PC-9 (cell line): ENCODE data around the gene TIFAB. TPM values are rescaled to one million over a fixed set of nuclear protein-coding genes. Genes with fewer than 3 reads are reported as not detected.

Experiments used
- BruUV-seq: library from RNA; stranded (reverse); fragments of 400-500 nt; replicated peaks from 2 replicates; lab custom pipeline; 2021; lab: Mats Ljungman, UMichigan
- CTCF ChIA-PET: fragments of 300-600 bp; sonication (Branson Sonifier 250); formaldehyde crosslinking; loops from one replicate; lab custom pipeline; 2022; ENCODE audit warnings: antibody characterized with exemption; lab: Charles Lee
- POLR2A ChIA-PET: fragments of 300-600 bp; sonication (Branson Sonifier 250); formaldehyde crosslinking; loops from one replicate; lab custom pipeline; 2022; ENCODE audit warnings: antibody characterized with exemption; ENCODE audit not compliant: unreplicated experiment; lab: Charles Lee
- DNase-seq, 2 experiments: peaks; one replicate each; pipeline versions ENCODE4 v3.0.0 to v3.0.0-alpha.2; 2015 to 2022; ENCODE audit warnings: mixed read lengths in 1 of 2
- H2AFZ ChIP-seq: fragments of 200-600 bp; sonication (generic); 2 replicates; pipeline ENCODE4 v1.8.1; 2017; ENCODE audit warnings: antibody characterized with exemption
- H3F3A ChIP-seq: fragments of 200-600 bp; sonication (generic); 2 replicates; pipeline ENCODE4 v1.8.1; 2017; ENCODE audit warnings: antibody characterized with exemption, mild to moderate bottlenecking, low read depth; ENCODE audit not compliant: insufficient read depth
- H3K27ac ChIP-seq: fragments of 200-600 bp; sonication (generic); 2 replicates; pipeline ENCODE4 v1.6.1; 2016; ENCODE audit warnings: mixed run types
- H3K27me3 ChIP-seq: fragments of 200-600 bp; sonication (generic); 2 replicates; pipeline ENCODE4 v1.6.1; 2016; ENCODE audit warnings: low read depth, mixed run types; ENCODE audit not compliant: insufficient read depth
- H3K36me3 ChIP-seq: fragments of 200-600 bp; sonication (generic); 2 replicates; pipeline ENCODE4 v1.6.1; 2016; ENCODE audit warnings: low read depth, mixed run types
- H3K4me1 ChIP-seq: fragments of 200-600 bp; sonication (generic); replicated peaks from 2 replicates; pipeline ENCODE4 v1.6.1; 2016; ENCODE audit warnings: mixed run types; ENCODE audit not compliant: insufficient read depth
- H3K4me2 ChIP-seq: fragments of 200-600 bp; sonication (generic); 2 replicates; pipeline ENCODE4 v1.6.1; 2017; ENCODE audit warnings: mixed run types
- H3K4me3 ChIP-seq: fragments of 200-600 bp; sonication (generic); 2 replicates; pipeline ENCODE4 v1.6.1; 2016; ENCODE audit warnings: mixed run types
- H3K79me2 ChIP-seq: fragments of 200-600 bp; sonication (generic); 2 replicates; pipeline ENCODE4 v1.6.1; 2017; ENCODE audit warnings: low read depth, mixed run types
- H3K9me2 ChIP-seq: fragments of 200-600 bp; sonication (generic); 2 replicates; pipeline ENCODE4 v1.8.1; 2017; ENCODE audit warnings: mild to moderate bottlenecking; ENCODE audit not compliant: insufficient read depth
- H3K9me3 ChIP-seq: fragments of 200-600 bp; sonication (generic); 2 replicates; pipeline ENCODE4 v1.8.1; 2016; ENCODE audit warnings: low read depth; ENCODE audit not compliant: insufficient read depth
- H4K20me1 ChIP-seq: fragments of 200-600 bp; sonication (generic); 2 replicates; pipeline ENCODE4 v1.8.1; 2017; ENCODE audit not compliant: insufficient read depth
- EZH2 ChIP-seq: fragments of 200-600 bp; sonication (generic); IDR thresholded peaks from 2 replicates; pipeline ENCODE4 v1.8.0; 2017; ENCODE audit warnings: antibody characterized with exemption, low read depth
- intact Hi-C: fragments of 100-400 bp; cut with micrococcal nuclease; formaldehyde crosslinking; loops from one replicate; pipeline ENCODE4 v1.10.0; 2022; ENCODE audit not compliant: unreplicated experiment
- total RNA-seq: library from RNA; stranded (reverse); gene quantifications from 2 replicates; pipeline ENCODE4 v1.2.3, GENCODE V29; 2021
- TF ChIP-seq, protein P1 (sequence below): fragments of 200-600 bp; sonication (generic); conservative IDR thresholded peaks from 2 replicates; pipeline ENCODE4 v1.6.1; 2017; ENCODE audit warnings: mixed run types, antibody characterized with exemption, mild to moderate bottlenecking, moderate library complexity

The TIFAB gene
- total RNA-seq, 1 experiment from 2014 or later, result not detected

DNA sequence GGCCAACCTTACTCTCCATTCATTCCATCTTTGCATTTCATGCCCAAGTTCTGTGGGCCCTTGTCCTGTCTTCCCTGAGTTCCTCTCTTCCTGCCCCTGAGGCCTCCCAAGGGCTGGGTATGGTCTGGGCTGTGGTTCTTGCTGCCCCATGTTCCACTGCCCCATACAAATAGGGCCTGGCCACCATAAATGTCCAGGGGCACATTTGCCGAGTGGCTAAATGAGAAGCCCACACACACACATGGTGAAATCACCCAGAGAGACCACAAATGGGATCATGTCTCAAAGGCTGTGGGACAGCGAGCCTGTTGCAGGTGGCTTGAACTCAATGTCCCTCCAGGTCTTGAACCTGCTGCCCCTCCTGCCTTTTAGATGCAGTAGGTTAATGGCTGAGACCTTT is 1.2 kb downstream of the TIFAB start:
- ChIA-PET CTCF (no interaction called here), POLR2A (no interaction called here)
- H3K4me2 ChIP-seq, result no peak overlapping the region
- no peaks in the 10 kb centered on the region for H3K4me1 ChIP-seq
- H3K9me2 ChIP-seq, result no peaks in the 10 kb centered on the region
- intact Hi-C loops, result no loop called here
- BruUV-seq, result no TSS peak
- H3K36me3 ChIP-seq, result no peaks in the 10 kb centered on the region
- no peaks in the 10 kb centered on the region for H3K9me3 ChIP-seq
- H3K27me3 ChIP-seq, result peaks cover 74% of the 10 kb centered on the region
- H3K27ac ChIP-seq, result no peak overlapping the region
- H3K4me3 ChIP-seq, result no peak overlapping the region
- no peaks in the 10 kb centered on the region for H3F3A ChIP-seq
- H3K79me2 ChIP-seq, result no peaks in the 10 kb centered on the region
- TF ChIP-seq EZH2, result no peak
- TF ChIP-seq, protein P1, sequence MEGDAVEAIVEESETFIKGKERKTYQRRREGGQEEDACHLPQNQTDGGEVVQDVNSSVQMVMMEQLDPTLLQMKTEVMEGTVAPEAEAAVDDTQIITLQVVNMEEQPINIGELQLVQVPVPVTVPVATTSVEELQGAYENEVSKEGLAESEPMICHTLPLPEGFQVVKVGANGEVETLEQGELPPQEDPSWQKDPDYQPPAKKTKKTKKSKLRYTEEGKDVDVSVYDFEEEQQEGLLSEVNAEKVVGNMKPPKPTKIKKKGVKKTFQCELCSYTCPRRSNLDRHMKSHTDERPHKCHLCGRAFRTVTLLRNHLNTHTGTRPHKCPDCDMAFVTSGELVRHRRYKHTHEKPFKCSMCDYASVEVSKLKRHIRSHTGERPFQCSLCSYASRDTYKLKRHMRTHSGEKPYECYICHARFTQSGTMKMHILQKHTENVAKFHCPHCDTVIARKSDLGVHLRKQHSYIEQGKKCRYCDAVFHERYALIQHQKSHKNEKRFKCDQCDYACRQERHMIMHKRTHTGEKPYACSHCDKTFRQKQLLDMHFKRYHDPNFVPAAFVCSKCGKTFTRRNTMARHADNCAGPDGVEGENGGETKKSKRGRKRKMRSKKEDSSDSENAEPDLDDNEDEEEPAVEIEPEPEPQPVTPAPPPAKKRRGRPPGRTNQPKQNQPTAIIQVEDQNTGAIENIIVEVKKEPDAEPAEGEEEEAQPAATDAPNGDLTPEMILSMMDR, result no peak
- DNase-seq, result no peak
- H2AFZ ChIP-seq, result no peak overlapping the region
- H4K20me1 ChIP-seq, result no peaks in the 10 kb centered on the region

DNA sequence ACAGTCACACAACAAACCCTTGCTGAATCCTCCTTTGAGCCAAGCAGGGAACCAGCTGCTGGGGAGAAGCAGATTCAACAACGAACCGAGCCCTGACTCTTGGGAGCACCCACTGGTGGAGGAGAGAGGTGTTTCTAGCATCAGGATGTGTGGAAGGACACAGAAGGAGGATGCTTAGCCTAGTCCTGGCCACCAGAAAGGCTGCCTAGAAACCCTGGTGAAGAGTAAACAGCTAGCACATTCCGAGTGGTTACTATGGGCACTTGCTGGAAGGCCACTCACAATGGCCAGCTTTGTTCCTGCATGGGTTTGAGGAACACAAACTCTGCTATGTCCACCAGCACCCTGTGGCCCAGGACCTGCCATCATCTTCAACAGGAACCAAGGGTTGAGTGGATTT is 1.8 kb downstream of the TIFAB start:
- Histone ChIP-seq H2AFZ (no peak overlapping the region), H3K9me2 (no peaks in the 10 kb centered on the region), H3F3A (no peaks in the 10 kb centered on the region), H3K27me3 (peaks cover 75% of the 10 kb centered on the region), H3K4me3 (no peak overlapping the region), H3K36me3 (no peaks in the 10 kb centered on the region), H3K27ac (no peak overlapping the region), H4K20me1 (no peaks in the 10 kb centered on the region), H3K4me2 (no peak overlapping the region), H3K79me2 (no peaks in the 10 kb centered on the region), H3K4me1 (no peaks in the 10 kb centered on the region), H3K9me3 (no peaks in the 10 kb centered on the region)
- no TSS peak for BruUV-seq
- POLR2A ChIA-PET, result no interaction called here
- TF ChIP-seq, protein P1, result no peak
- no peak for TF ChIP-seq EZH2
- no peak for DNase-seq
- intact Hi-C loops, result no loop called here
- CTCF ChIA-PET, result no interaction called here

DNA sequence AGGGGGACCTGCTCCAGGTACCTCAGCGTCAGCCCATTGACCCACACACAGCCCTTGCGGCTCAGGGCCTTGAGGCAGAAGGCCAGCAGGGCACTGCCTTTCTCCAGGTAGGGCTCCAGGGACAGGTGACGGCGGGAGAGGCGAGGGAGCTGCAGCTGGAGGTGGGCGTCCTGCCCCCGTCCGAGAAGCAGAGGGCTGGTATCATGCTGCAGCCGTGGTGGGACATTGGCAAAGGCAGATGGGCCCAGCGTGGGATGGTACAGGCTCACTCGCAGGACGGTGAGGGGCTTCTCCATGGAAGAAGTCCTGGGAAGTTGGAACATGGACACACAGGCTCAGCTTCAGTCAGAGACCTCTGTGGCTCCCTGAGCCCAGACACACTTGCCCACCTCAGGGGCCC is 2.5 kb downstream of the TIFAB start:
- DNase-seq, result no peak
- H3K4me3 ChIP-seq, result no peak overlapping the region
- H3K4me2 ChIP-seq, result no peak overlapping the region
- no peaks in the 10 kb centered on the region for H3K36me3 ChIP-seq
- H2AFZ ChIP-seq, result no peak overlapping the region
- peaks cover 76% of the 10 kb centered on the region for H3K27me3 ChIP-seq
- TF ChIP-seq, protein P1, result no peak
- TF ChIP-seq EZH2, result no peak
- no peaks in the 10 kb centered on the region for H3K4me1 ChIP-seq
- intact Hi-C loops, result no loop called here
- POLR2A ChIA-PET, result no interaction called here
- H3F3A ChIP-seq, result no peaks in the 10 kb centered on the region
- BruUV-seq, result no TSS peak
- H3K9me3 ChIP-seq, result no peaks in the 10 kb centered on the region
- CTCF ChIA-PET, result no interaction called here
- no peaks in the 10 kb centered on the region for H3K79me2 ChIP-seq
- H3K27ac ChIP-seq, result no peak overlapping the region
- H3K9me2 ChIP-seq, result no peaks in the 10 kb centered on the region
- H4K20me1 ChIP-seq, result no peaks in the 10 kb centered on the region
